GM12892 (cell line): ENCODE results near the gene CDAN1.

Experiments
- POLR2A ChIP-seq: IDR thresholded peaks from 2 replicates; pipeline ENCODE4 v1.6.1; 2011; ENCODE audit warnings: low read depth, low read length, control low read depth
- POLR2AphosphoS5 ChIP-seq: IDR thresholded peaks from 2 replicates; pipeline ENCODE4 v1.6.1; 2011; ENCODE audit warnings: low read depth, low read length, control low read depth
- TAF1 ChIP-seq: IDR thresholded peaks from 2 replicates; pipeline ENCODE4 v1.6.1; 2011; ENCODE audit warnings: low read depth, mild to moderate bottlenecking, control low read depth, low read length, borderline replicate concordance

- no peak for TF ChIP-seq POLR2AphosphoS5
- TF ChIP-seq POLR2A = no peak
- no peak for TF ChIP-seq TAF1
Observed at GRCh38 chr15:42732095-42732827, 4.7 kb downstream of the CDAN1 start.
